Right ventricle myocardium inferior (tissue), 1 donor: Measurements from ENCODE around the gene GRID2. TPM values are rescaled to one million over a fixed set of nuclear protein-coding genes. Genes with fewer than 3 reads are reported as not detected.

Experiments
- ATAC-seq: fragments of 200-7000 bp; cut with Tn5 transposase; one replicate; pipeline ENCODE4 v1.9.1; 2020; ENCODE audit warnings: mild to moderate bottlenecking, moderate library complexity
- DNase-seq: peaks from one replicate; pipeline ENCODE4 v3.0.0; 2021; ENCODE audit errors: missing footprints
- intact Hi-C: fragments of 100-400 bp; cut with DNase I; formaldehyde crosslinking; loops from one replicate; pipeline ENCODE4 v1.11.0; 2022
- total RNA-seq: library from RNA; stranded (reverse); fragmentation: NEBNext Ultra II Directional; extraction: Animal tissue kit (Norgen Biotek cat#: 25700); gene quantifications from one replicate; pipeline ENCODE4 v1.2.1, GENCODE V29; 2021
- donor health status: DM: no; HTN: yes; CAD: no; lungs with severe emphysema.

The GRID2 gene
- total RNA-seq, 1 donor from 2014 or later, result 0.05 TPM

DNA sequence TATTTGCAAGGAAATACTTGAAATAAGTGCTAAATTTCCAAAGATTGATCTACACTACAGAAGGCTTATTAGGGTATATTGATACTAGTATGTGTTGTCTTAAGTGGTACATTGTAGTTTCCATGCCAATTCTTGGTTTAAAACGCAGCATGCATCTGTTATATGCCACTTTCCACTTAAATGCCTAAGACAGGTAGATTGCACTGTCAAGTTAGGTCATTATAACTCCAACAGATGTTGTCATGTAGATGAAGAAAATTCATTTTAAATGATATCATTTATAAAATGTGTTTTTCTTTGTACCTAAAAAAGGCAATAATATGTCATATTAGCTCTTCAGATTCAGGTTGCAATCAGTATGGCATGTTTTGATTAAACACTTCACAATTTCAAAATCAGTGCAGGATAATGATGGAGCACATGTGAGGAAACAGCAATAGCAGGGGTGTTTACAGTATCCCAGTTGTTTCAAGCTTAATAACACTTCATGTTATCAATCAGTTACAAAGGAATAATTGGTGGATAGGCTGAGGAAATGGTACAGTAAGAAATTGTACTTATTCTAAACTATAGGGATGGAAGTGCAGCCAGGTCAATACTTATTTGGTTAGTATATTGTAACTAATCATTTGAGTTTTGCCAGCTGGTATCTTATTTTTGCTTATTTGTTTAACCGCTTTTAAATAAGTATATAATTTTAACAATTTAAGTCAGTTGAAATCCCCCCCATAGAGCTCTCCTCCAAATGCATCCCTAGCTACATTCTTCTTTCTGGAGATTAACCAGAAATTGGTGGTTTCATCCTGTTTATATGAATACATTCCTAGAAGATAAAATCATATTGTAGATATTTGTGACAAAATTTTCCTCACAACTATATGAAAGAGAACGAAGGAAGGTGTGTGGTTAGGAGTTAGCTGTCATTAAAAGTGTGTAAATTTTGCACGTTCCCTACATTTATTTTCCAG is 1070.4 kb downstream of the GRID2 start:
- intact Hi-C loops, result no loop called here
- no peak for ATAC-seq
- no peak for DNase-seq

GRCh38 chr4:93384241-93384640 is 1080.5 kb downstream of the GRID2 start:
- DNase-seq (no peak), ATAC-seq (no peak)
- intact Hi-C loops, result no loop called here

- no peak for ATAC-seq
- intact Hi-C loops, result no loop called here
- no peak for DNase-seq
These were observed 1081.1 kb downstream of the GRID2 start for GRCh38 chr4:93384887-93385286.

GRCh38 chr4:93394545-93395081 is 1090.8 kb downstream of the GRID2 start:
- no peak for ATAC-seq
- DNase-seq, result no peak
- intact Hi-C loops, result no loop called here

DNA sequence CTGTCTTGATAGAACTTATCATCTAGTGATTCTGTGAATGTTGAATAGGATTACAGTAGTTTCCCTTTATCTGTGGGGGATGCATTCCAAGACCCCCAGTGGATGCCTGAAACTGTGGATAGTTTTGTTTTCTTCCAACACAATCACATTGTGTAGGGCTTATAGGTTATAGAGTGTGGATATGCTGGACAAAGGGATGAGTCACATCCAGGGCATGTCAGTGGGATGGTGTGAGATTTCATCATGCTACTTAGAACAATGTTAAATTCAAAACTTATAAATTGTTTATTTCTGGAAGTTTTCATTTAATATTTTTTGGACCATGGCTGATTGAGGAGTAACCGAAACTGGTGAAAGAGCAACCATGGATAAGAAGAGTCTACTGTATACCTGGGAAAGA is 1092.5 kb downstream of the GRID2 start:
- no peak for DNase-seq
- no peak for ATAC-seq
- intact Hi-C loops, result no loop called here

DNA sequence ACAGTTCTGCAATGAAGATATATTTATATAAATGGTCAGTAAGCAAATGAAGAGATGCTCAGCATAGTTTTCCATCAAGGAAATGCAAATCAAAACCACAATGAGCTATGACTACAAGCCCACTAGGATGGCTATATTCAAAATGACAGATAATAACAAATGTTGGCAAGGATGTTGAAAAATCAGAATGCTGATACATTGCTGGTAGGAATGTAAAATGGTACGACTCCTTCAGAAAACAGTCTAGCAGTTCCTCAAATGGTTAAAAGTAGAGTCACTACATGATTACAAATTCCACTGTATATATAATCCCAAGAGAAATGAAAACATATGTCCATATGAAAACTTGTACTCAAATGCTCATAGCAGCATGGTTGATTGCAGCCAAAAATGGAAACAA is 1099.8 kb downstream of the GRID2 start:
- intact Hi-C loops, result no loop called here
- ATAC-seq, result no peak
- no peak for DNase-seq

DNA sequence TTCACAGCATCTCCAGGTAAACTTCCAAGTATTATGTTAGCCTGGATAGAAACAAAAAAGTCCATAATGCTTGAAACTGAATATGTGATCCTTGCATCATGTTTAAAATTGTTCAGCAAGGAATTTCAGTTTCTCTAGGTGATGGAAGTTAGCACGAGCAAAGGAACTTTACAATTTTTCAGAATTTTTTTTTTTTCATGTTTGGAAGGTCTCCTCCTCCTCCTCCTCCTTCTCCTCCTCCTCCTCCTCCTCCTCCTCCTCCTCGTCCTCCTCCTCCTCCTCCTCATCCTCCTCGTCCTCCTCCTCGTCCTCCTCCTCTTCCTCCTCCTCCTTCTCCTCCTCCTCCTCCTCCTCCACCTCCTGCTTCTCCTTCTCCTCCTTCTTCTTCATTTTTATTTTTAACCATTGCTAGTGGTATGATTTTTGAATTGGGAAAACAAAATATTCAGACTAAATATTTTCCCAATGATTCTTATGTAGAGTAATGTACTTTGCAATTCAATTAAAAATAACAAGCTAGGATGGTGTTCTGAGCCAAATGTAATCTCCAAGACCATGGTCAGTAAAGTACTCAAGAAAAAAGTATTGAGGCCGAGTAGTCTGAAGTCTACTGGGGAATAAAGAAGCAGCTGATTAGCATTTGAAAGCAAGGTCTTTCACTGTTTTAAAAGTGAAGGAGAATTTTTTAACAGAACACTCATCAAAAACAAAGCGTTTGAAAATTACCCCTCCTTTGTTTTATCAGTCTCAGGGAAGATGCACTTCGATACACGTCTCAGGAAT is 1103.9 kb downstream of the GRID2 start:
- intact Hi-C loops, result no loop called here
- DNase-seq, result no peak
- ATAC-seq, result no peak

- intact Hi-C loops, result no loop called here
- ATAC-seq (no peak), DNase-seq (no peak)
These were observed 1105.3 kb downstream of the GRID2 start for GRCh38 chr4:93409035-93409434.

GRCh38 chr4:93414041-93414550 is 1110.3 kb downstream of the GRID2 start:
- ATAC-seq (no peak), DNase-seq (no peak)
- intact Hi-C loops, result no loop called here

GRCh38 chr4:93416344-93417128 is 1112.8 kb downstream of the GRID2 start:
- DNase-seq (no peak), ATAC-seq (no peak)

DNA sequence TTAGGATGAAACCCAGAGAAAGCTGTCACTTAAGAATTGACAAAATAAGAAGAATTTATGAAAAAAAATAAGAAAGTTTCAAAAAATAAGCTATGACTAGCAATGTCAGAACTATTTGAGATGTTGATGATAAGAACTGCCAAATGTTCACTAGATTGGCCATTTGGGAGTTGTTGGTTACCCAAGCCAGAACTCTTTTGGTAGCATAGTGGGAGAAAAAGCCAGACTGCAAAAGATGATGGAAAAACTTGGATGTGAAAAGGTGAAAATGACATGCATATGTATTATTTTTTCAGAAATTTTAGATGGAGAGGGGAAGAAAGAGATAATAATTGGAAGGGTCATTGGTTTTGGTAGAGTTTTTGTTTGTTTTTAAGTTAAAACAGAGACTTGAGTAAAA is 1127.6 kb downstream of the GRID2 start:
- ATAC-seq (no peak), DNase-seq (no peak)
- intact Hi-C loops, result no loop called here

More at GRCh38 chr4:93416344-93417128, 1112.8 kb downstream of the GRID2 start:
- intact Hi-C loops, result no loop called here

GRCh38 chr4:93433840-93434239 is 1130.1 kb downstream of the GRID2 start:
- no peak for DNase-seq
- no peak for ATAC-seq
- intact Hi-C loops, result no loop called here

DNA sequence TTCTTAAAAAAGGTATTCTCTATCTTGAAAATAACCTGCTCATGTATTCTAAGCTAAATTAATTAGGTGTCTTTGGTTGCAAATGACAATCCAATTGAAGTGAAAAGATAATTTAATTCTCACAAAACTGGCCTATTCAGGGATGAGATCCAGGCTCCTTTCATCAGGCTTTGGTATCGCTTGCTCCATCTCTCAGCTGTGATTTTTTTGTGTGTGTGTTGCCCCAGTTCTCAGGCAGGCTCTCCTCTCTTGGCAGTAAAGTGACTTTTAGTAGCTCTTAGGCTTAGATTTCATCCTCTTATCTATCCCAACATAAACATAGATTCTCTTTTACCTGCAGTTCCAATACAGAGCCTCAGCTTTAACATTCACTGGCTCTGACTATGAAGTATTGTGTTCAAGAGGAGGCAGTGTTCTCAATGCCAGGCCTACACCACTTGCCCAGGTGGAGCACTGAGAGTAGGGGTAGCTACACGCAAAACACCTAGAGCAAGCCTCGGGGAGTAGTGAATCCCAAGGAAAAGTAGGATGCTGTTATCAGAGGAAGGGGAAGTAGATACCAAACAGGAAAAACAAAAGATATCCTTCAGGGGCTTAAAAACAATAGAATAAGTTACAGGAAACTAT is 1132.3 kb downstream of the GRID2 start:
- intact Hi-C loops, result no loop called here
- ATAC-seq (no peak), DNase-seq (no peak)

DNA sequence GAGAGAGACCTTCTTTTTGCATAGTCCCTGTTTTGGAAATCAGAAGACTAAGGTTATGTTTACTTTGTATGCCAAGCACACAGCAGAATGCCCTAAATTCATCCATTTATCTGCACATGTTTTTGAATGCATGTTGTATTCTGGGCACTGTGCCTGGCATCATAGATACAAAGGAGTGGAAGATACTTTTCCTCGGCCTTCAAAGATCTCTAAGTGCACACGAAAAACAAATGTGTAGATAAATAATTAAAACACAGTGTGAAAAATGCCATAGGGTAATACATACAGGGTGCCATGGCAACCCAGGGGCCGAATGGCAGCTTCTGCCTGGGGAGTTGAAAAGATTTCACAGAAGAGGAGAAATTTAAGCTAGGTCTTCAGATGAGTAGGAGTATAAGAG is 1134.2 kb downstream of the GRID2 start:
- ATAC-seq (no peak), DNase-seq (peak; percentile 13)
- intact Hi-C loops, result no loop called here

GRCh38 chr4:93444860-93445259 is 1141.1 kb downstream of the GRID2 start:
- intact Hi-C loops, result no loop called here
- no peak for ATAC-seq
- no peak for DNase-seq

GRCh38 chr4:93446038-93446437 is 1142.3 kb downstream of the GRID2 start:
- DNase-seq, result no peak
- intact Hi-C loops, result no loop called here

DNA sequence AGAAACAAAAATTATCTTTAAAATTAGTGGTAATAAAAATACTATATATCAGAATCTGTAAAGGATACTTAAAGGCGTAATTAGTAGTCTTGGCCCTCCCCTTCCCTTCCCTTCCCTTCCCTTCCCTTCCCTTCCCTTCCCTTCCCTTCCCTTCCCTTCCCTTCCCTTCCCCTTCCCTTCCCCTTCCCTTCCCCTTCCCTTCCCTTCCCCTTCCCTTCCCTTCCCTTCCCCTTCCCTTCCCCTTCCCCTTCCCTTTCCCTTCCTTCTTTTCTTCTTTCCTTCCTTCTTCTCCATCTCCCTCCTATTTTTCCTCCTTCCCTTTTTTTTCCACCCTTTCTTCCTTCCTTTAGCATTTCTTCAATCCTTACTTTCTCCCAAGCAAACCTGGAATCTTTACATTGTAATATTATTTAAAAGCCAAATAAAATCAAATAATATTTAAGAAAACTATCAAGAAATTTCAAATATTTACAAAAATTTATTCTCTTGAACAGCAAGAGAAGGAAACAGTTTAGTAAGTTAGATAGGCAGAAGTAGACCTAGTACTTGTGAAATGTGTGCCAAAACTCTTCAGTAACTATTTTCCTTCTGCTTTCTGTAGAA is 1145.0 kb downstream of the GRID2 start:
- ATAC-seq (no peak), DNase-seq (no peak)
- intact Hi-C loops, result no loop called here

More at GRCh38 chr4:93446038-93446437, 1142.3 kb downstream of the GRID2 start:
- ATAC-seq, result no peak

DNA sequence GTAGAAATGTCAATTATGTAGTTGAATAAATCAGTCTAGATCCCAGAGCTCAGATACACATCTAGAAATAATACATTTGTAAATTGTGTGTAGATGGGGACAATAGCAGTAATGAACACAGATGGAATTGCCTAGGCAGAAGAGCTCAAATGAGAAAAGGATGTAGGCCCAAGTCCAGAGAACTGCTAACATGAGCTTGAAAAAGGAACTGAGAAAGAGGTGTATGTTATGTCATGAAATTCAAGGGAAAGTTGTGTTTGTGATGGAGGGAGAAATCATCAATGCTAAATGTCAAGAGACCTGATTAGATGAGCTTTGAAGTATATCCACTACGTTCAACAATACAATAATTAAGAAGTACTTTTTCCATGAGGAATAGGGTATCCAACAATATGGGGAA is 1148.2 kb downstream of the GRID2 start:
- DNase-seq, result no peak
- ATAC-seq, result no peak
- intact Hi-C loops, result no loop called here
